Peyer's patch (tissue), 4 donors: Measurements from ENCODE around the gene PIP4K2C.

ENCODE experiments used
- CTCF ChIP-seq, 6 experiments: fragments of 450-650 bp in 4 of 6; fragments of 200-600 bp in 2 of 6; sonication (generic) in 1 of 6; IDR thresholded peaks; one replicate each; pipeline ENCODE4 v1.5.1; 2017 to 2019; ENCODE audit warnings: antibody characterized with exemption in 6 of 6, mild to moderate bottlenecking in 3 of 6, moderate library complexity in 1 of 6
- POLR2A ChIP-seq, 2 donors: fragments of 450-650 bp; IDR thresholded peaks; one replicate each; pipeline ENCODE4 v1.5.1; 2017; ENCODE audit warnings: antibody characterized with exemption in 2 of 2, mild to moderate bottlenecking in 2 of 2, moderate library complexity in 2 of 2

GRCh38 chr12:57541717-57542116 is 49.3 kb upstream of the PIP4K2C start:
- TF ChIP-seq CTCF (IDR thresholded peaks at IDR 0.05) (no peak), POLR2A (IDR thresholded peaks at IDR 0.05) (no peak)
